SK-N-SH (cell line): ENCODE results near the gene SEPTIN12.

Experiments used
- CTCF ChIP-seq: fragments of 200-600 bp; sonication (generic); IDR thresholded peaks from 2 replicates; pipeline ENCODE4 v1.6.1; 2017; ENCODE audit warnings: antibody characterized with exemption, mild to moderate bottlenecking, moderate library complexity
- EZH2phosphoT487 ChIP-seq: fragments of 200-600 bp; sonication (generic); IDR thresholded peaks from 2 replicates; pipeline ENCODE4 v1.6.1; 2017; ENCODE audit warnings: low read depth, mixed run types, mild to moderate bottlenecking, antibody characterized with exemption, moderate library complexity, borderline replicate concordance
- JUND ChIP-seq: IDR thresholded peaks from 2 replicates; pipeline ENCODE4 v1.4.0; 2012
- MAX ChIP-seq: IDR thresholded peaks from 2 replicates; pipeline ENCODE4 v1.4.0; 2012; ENCODE audit warnings: low read depth
- NFIC ChIP-seq: IDR thresholded peaks from 2 replicates; pipeline ENCODE4 v1.4.0; 2012; ENCODE audit warnings: borderline replicate concordance
- POLR2AphosphoS5 ChIP-seq: IDR thresholded peaks from 2 replicates; pipeline ENCODE4 v1.6.1; 2012; ENCODE audit warnings: low read depth, low read length
- RAD21 ChIP-seq: IDR thresholded peaks from 2 replicates; pipeline ENCODE4 v1.6.1; 2012; ENCODE audit warnings: mild to moderate bottlenecking, low read length
- TAF1 ChIP-seq: IDR thresholded peaks from 2 replicates; pipeline ENCODE4 v1.6.1; 2012; ENCODE audit warnings: low read depth, mild to moderate bottlenecking, low read length, moderate library complexity, borderline replicate concordance
- YY1 ChIP-seq: IDR thresholded peaks from 2 replicates; pipeline ENCODE4 v1.4.0; 2012; ENCODE audit warnings: low read depth, mild to moderate bottlenecking

- TF ChIP-seq RAD21: no peak
- TF ChIP-seq CTCF: no peak
- no peak for TF ChIP-seq TAF1
- no peak for TF ChIP-seq MAX
- TF ChIP-seq NFIC: no peak
- no peak for TF ChIP-seq JUND
- TF ChIP-seq EZH2phosphoT487: no peak
- no peak for TF ChIP-seq POLR2AphosphoS5
- no peak for TF ChIP-seq YY1
Measured at GRCh38 chr16:4826526-4826925, 38.4 kb upstream of the SEPTIN12 start.
